NCI-H345 treated with DMSO at 0.1 percent for 48 hours (cell line): ENCODE data around the gene ARRB1.
A peak's percentile ranks its signal among the peaks of the same experiment; 100 is the strongest.
"Not testable (repeated sequence)": the region's sequence is repeated elsewhere in the genome, so short reads cannot be mapped to it uniquely, and the experiment has no call there.

Experiments
- DNase-seq: peaks from one replicate; lab custom pipeline; 2025; ENCODE audit not compliant: unreplicated experiment; lab: John Stamatoyannopoulos, UW

ARRB1 gene

GRCh38 chr11:75276686-75277085 is 74.8 kb downstream of the ARRB1 start:
- peak; percentile 93 for DNase-seq

GRCh38 chr11:75276186-75276585 is 75.3 kb downstream of the ARRB1 start:
- no peak for DNase-seq

GRCh38 chr11:75275581-75275980 is 75.9 kb downstream of the ARRB1 start:
- DNase-seq: peak; percentile 0

- DNase-seq: not testable (repeated sequence)
Measured at GRCh38 chr11:75274716-75275115, 76.7 kb downstream of the ARRB1 start.

GRCh38 chr11:75273411-75274391 is 77.8 kb downstream of the ARRB1 start:
- no peak for DNase-seq

GRCh38 chr11:75272821-75273301 is 78.6 kb downstream of the ARRB1 start:
- DNase-seq: no peak

GRCh38 chr11:75272391-75272790 is 79.1 kb downstream of the ARRB1 start:
- DNase-seq: no peak

- DNase-seq: no peak
Measured at GRCh38 chr11:75271730-75272129, 79.7 kb downstream of the ARRB1 start.

- peak; percentile 1 for DNase-seq
Measured at GRCh38 chr11:75270896-75271418, 80.5 kb downstream of the ARRB1 start.

- no peak for DNase-seq
Measured at GRCh38 chr11:75269896-75270295, 81.6 kb downstream of the ARRB1 start.

GRCh38 chr11:75269367-75269660 is 82.1 kb downstream of the ARRB1 start:
- no peak for DNase-seq

- no peak for DNase-seq
Measured at GRCh38 chr11:75268626-75269366, 82.7 kb downstream of the ARRB1 start.

GRCh38 chr11:75267171-75267970 is 84.1 kb downstream of the ARRB1 start:
- DNase-seq: no peak

- no peak for DNase-seq
Measured at GRCh38 chr11:75265851-75266531, 85.5 kb downstream of the ARRB1 start.

GRCh38 chr11:75264971-75265370 is 86.5 kb downstream of the ARRB1 start:
- no peak for DNase-seq

GRCh38 chr11:75264356-75264755 is 87.1 kb downstream of the ARRB1 start:
- no peak for DNase-seq

- no peak for DNase-seq
Measured at GRCh38 chr11:75263944-75264349, 87.5 kb downstream of the ARRB1 start.

GRCh38 chr11:75262961-75263852 is 88.3 kb downstream of the ARRB1 start:
- DNase-seq: no peak

GRCh38 chr11:75262436-75262835 is 89.0 kb downstream of the ARRB1 start:
- DNase-seq: no peak
